Uterus (tissue), 2 donors: ENCODE data around the gene NBAS.

ENCODE experiments used
- POLR2A ChIP-seq, 2 donors: fragments of 450-650 bp; IDR thresholded peaks; one replicate each; pipeline ENCODE4 v1.6.1; 2016; ENCODE audit warnings: antibody characterized with exemption in 2 of 2, mild to moderate bottlenecking in 1 of 2, moderate library complexity in 1 of 2
- TF ChIP-seq, protein P1 (sequence below), 4 experiments: fragments of 200-600 bp in 2 of 4; fragments of 450-650 bp in 2 of 4; sonication (generic) in 2 of 4; IDR thresholded peaks; one replicate each; pipeline ENCODE4 v1.5.1; 2016 to 2019; ENCODE audit warnings: antibody characterized with exemption in 4 of 4, mild to moderate bottlenecking in 2 of 4, moderate library complexity in 1 of 4

DNA sequence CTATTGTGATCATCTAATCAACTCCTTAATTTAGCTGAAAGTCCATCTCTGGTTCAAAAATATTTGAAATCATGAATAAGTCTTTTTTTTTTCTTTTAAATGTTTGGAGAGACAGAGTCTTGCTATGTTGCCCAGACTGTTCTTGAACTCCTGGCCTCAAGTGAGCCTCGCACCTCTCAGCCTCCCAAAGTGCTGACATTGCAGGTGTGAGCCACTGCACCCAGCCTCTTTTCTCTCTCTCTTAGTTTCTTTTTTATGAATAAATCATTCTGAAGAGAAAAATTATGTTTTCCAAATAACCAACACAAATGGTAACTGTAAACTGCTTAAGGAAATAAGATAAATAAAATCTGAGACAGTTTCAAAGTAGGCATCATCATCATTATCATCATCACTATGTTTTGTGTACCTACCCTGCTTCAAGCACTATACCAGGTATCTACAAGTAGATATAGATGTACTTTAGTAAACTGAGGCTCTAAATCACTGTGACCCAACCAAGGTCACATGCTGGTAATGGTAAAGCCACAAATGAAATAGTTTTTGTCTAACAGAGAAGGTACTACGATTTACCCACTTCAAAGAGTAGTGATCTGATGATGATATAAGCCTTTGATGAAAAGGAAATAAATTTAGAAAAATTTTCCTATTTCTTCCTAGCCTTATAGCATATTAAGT is 5.0 kb upstream of the NBAS start:
- TF ChIP-seq, protein P1, sequence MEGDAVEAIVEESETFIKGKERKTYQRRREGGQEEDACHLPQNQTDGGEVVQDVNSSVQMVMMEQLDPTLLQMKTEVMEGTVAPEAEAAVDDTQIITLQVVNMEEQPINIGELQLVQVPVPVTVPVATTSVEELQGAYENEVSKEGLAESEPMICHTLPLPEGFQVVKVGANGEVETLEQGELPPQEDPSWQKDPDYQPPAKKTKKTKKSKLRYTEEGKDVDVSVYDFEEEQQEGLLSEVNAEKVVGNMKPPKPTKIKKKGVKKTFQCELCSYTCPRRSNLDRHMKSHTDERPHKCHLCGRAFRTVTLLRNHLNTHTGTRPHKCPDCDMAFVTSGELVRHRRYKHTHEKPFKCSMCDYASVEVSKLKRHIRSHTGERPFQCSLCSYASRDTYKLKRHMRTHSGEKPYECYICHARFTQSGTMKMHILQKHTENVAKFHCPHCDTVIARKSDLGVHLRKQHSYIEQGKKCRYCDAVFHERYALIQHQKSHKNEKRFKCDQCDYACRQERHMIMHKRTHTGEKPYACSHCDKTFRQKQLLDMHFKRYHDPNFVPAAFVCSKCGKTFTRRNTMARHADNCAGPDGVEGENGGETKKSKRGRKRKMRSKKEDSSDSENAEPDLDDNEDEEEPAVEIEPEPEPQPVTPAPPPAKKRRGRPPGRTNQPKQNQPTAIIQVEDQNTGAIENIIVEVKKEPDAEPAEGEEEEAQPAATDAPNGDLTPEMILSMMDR (IDR thresholded peaks at IDR 0.05) = no peak
- TF ChIP-seq POLR2A (IDR thresholded peaks at IDR 0.05) = no peak
